HCT116 (cell line): ENCODE data around the gene ALK.

Experiments used
- EZH2 ChIP-seq: fragments of 200-600 bp; sonication (generic); IDR thresholded peaks from 2 replicates; pipeline ENCODE4 v1.6.1; 2017; ENCODE audit warnings: antibody characterized with exemption, mixed run types
- FOSL1 ChIP-seq: IDR thresholded peaks from 2 replicates; pipeline ENCODE4 v1.6.1; 2012; ENCODE audit warnings: low read depth
- POLR2AphosphoS5 ChIP-seq: IDR thresholded peaks from 2 replicates; pipeline ENCODE4 v1.6.1; 2011; ENCODE audit warnings: mild to moderate bottlenecking, low read depth, low read length, moderate library complexity
- SP1 ChIP-seq: IDR thresholded peaks from 2 replicates; pipeline ENCODE4 v1.6.1; 2012; ENCODE audit warnings: low read depth
- TF ChIP-seq, protein P1 (sequence below), 3 experiments: fragments of 200-600 bp in 1 of 3; sonication (generic) in 1 of 3; IDR thresholded peaks in 2 of 3; conservative IDR thresholded peaks in 1 of 3; 2 replicates each; pipeline ENCODE4 v1.5.1; 2012 to 2017; ENCODE audit warnings: low read depth in 2 of 3, low read length in 2 of 3, antibody characterized with exemption in 1 of 3, borderline replicate concordance in 1 of 3, control low read depth in 1 of 3, mild to moderate bottlenecking in 1 of 3, mixed read lengths in 1 of 3, mixed run types in 1 of 3, moderate library complexity in 1 of 3; ENCODE audit not compliant: insufficient read depth in 1 of 3
- TF ChIP-seq, protein P2 (sequence below): IDR thresholded peaks from 2 replicates; pipeline ENCODE4 v1.6.1; 2012

DNA sequence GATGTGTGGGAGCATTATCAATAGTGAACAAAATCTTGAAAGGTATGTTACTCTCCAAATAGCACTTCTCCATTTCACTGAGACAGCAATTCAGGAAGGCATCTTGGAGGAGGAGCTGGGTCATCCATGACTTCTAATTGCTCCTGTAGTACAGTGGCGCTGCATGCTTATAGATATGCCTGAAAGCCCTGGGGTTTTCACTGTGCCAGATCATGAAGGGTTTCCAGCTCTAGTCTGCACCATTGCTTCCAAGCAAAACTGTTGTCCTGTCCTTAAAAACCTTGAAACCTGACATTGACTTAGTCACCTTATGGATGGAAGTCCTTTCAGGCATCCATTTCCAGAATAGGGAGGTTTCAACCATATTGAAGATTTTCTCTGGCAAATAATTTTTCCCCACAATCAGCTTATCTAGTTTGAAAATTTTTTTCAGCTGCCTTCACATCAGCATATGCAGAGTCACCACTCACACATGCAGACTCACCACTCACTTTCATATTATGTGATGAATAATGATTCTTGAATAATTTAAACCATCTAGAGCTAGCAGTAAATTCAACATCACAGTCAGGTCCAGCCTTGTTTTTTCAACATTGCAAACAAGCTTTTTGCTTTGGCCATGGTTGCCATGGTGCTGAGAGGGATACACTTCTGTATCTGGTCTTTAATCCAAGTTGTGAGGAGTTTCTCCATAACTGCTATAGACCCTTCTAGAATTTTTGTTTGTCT is 509.0 kb downstream of the ALK start:
- TF ChIP-seq FOSL1 (no peak), SP1 (no peak), POLR2AphosphoS5 (no peak), EZH2 (no peak)
- TF ChIP-seq, protein P1, sequence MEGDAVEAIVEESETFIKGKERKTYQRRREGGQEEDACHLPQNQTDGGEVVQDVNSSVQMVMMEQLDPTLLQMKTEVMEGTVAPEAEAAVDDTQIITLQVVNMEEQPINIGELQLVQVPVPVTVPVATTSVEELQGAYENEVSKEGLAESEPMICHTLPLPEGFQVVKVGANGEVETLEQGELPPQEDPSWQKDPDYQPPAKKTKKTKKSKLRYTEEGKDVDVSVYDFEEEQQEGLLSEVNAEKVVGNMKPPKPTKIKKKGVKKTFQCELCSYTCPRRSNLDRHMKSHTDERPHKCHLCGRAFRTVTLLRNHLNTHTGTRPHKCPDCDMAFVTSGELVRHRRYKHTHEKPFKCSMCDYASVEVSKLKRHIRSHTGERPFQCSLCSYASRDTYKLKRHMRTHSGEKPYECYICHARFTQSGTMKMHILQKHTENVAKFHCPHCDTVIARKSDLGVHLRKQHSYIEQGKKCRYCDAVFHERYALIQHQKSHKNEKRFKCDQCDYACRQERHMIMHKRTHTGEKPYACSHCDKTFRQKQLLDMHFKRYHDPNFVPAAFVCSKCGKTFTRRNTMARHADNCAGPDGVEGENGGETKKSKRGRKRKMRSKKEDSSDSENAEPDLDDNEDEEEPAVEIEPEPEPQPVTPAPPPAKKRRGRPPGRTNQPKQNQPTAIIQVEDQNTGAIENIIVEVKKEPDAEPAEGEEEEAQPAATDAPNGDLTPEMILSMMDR (IDR thresholded peaks at IDR 0.05 in 2 of 3, conservative IDR thresholded peaks at IDR 0.05 in 1 of 3; ENCODE audit: borderline replicate concordance in 1 of 3, insufficient read depth in 1 of 3, low read depth in 2 of 3, low read length in 2 of 3) = no peak
- TF ChIP-seq, protein P2, sequence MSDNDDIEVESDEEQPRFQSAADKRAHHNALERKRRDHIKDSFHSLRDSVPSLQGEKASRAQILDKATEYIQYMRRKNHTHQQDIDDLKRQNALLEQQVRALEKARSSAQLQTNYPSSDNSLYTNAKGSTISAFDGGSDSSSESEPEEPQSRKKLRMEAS = no peak
